GM21576 (cell line): Measurements from ENCODE around the gene TFB1M.

Experiments used
- ATAC-seq: cut with Tn5 transposase; IDR thresholded peaks from one replicate; pipeline ENCODE4 v1.9.1; 2021; ENCODE audit warnings: mild to moderate bottlenecking, moderate library complexity; ENCODE audit not compliant: unreplicated experiment

Gene TFB1M

GRCh38 chr6:155213611-155214372 is 100.5 kb downstream of the TFB1M start:
- ATAC-seq, result no peak

GRCh38 chr6:155212616-155213380 is 101.5 kb downstream of the TFB1M start:
- no peak for ATAC-seq

- ATAC-seq, result no peak
Measured at GRCh38 chr6:155212106-155212505, 102.2 kb downstream of the TFB1M start.

- no peak for ATAC-seq
Measured at GRCh38 chr6:155207223-155207622, 107.1 kb downstream of the TFB1M start.
